T-cell (primary cell): ENCODE data around the gene GH2. TPM values are rescaled to one million over a fixed set of nuclear protein-coding genes. Genes with fewer than 3 reads are reported as not detected.
"Not testable (repeated sequence)": the region's sequence is repeated elsewhere in the genome, so short reads cannot be mapped to it uniquely, and the experiment has no call there.

Experiments
- ATAC-seq, 4 experiments: fragments of 200-7000 bp in 3 of 4; fragments of 150-1000 bp in 1 of 4; cut with Tn5 transposase; replicated peaks in 1 of 4; 1 replicate in 3 of 4; 2 replicates in 1 of 4; pipeline ENCODE4 v1.10.0; 2021; ENCODE audit warnings: moderate library complexity in 3 of 4, mild to moderate bottlenecking in 2 of 4, moderate number of reproducible peaks in 1 of 4
- CTCF ChIA-PET, 2 donors: fragments of 300-600 bp; sonication (Branson Sonifier 250); formaldehyde crosslinking; loops; one replicate each; lab custom pipeline; 2022; ENCODE audit warnings: antibody characterized with exemption in 2 of 2; lab: Charles Lee
- POLR2A ChIA-PET, 2 donors: fragments of 300-600 bp; sonication (Branson Sonifier 250); formaldehyde crosslinking; loops; one replicate each; lab custom pipeline; 2022; ENCODE audit warnings: antibody characterized with exemption in 2 of 2; lab: Charles Lee
- DNase-seq, 35 experiments: peaks; one replicate each; pipeline versions ENCODE4 v3.0.0 to v3.0.0-alpha.2; 2013 to 2023
- H3K27ac ChIP-seq: one replicate; pipeline ENCODE4 v1.5.1; 2013; ENCODE audit warnings: low read length
- H3K27me3 ChIP-seq, 2 experiments: replicated peaks in 1 of 2; 1 replicate in 1 of 2; 2 replicates in 1 of 2; pipeline versions ENCODE4 v1.6.1 to v1.7.0; 2013; ENCODE audit warnings: low read length in 1 of 2, mixed read lengths in 1 of 2; ENCODE audit not compliant: control insufficient read depth in 2 of 2, insufficient read depth in 2 of 2; ENCODE audit errors: extremely low read depth in 1 of 2
- H3K36me3 ChIP-seq, 2 donors: 1 replicate in 1 of 2; 2 replicates in 1 of 2; pipeline versions ENCODE4 v1.6.1 to v1.7.0; 2013; ENCODE audit warnings: low read length in 1 of 2; ENCODE audit not compliant: control insufficient read depth in 2 of 2, insufficient read depth in 1 of 2; ENCODE audit errors: extremely low read depth in 1 of 2
- H3K4me1 ChIP-seq, 2 experiments: 1 replicate in 1 of 2; 2 replicates in 1 of 2; pipeline versions ENCODE4 v1.6.1 to v1.7.0; 2013; ENCODE audit warnings: low read length in 2 of 2, mixed read lengths in 1 of 2; ENCODE audit not compliant: insufficient read depth in 2 of 2, control insufficient read depth in 1 of 2; ENCODE audit errors: extremely low read depth in 1 of 2
- H3K4me3 ChIP-seq, 2 donors: 1 replicate in 1 of 2; 2 replicates in 1 of 2; pipeline versions ENCODE4 v1.5.1 to v1.7.0; 2013; ENCODE audit warnings: mild to moderate bottlenecking in 2 of 2, low read length in 1 of 2, moderate library complexity in 1 of 2; ENCODE audit not compliant: control insufficient read depth in 1 of 2; ENCODE audit errors: extremely low read depth in 1 of 2
- H3K9me3 ChIP-seq: 2 replicates; pipeline ENCODE4 v1.7.0; 2013
- H3K27ac Mint-ChIP-seq, 2 donors: one replicate each; pipeline ENCODE4 v1.8.0; 2020 to 2021; ENCODE audit warnings: mild to moderate bottlenecking in 2 of 2, mixed read lengths in 2 of 2
- H3K27me3 Mint-ChIP-seq, 2 donors: one replicate each; pipeline ENCODE4 v1.8.0; 2021 to 2022; ENCODE audit warnings: mixed read lengths in 2 of 2
- H3K36me3 Mint-ChIP-seq: one replicate; pipeline ENCODE4 v1.8.0; 2021; ENCODE audit warnings: mixed read lengths
- H3K4me1 Mint-ChIP-seq, 3 donors: one replicate each; pipeline ENCODE4 v1.8.0; 2020 to 2022; ENCODE audit warnings: mixed read lengths in 3 of 3, mild to moderate bottlenecking in 1 of 3
- H3K4me3 Mint-ChIP-seq, 3 donors: one replicate each; pipeline ENCODE4 v1.8.0; 2020 to 2022; ENCODE audit warnings: mild to moderate bottlenecking in 3 of 3, mixed read lengths in 3 of 3, moderate library complexity in 3 of 3
- H3K9me3 Mint-ChIP-seq, 3 donors: one replicate each; pipeline ENCODE4 v1.8.0; 2020 to 2022; ENCODE audit warnings: mixed read lengths in 3 of 3
- WGBS: methylation state at CpG from one replicate; pipeline ENCODE4 v1.1.5; 2013; ENCODE audit warnings: missing lambda C conversion rate; ENCODE audit not compliant: insufficient coverage; 5-methylcytosine and 5-hydroxymethylcytosine counted together
- total RNA-seq, 35 experiments: library from RNA in 6 of 35; stranded (reverse) in 6 of 35; fragments of 120-200 nt in 1 of 35; gene quantifications; one replicate each; pipeline versions ENCODE4 v1.2.1 to v1.2.4 and lab custom pipeline; 2013 to 2026

GH2 gene
- total RNA-seq, 5 donors from 2014 or later (not counting 1 experiment from before 2014, with no cell fraction given): not detected

- peak; percentile 37 to 89 (median 61) for DNase-seq
- H3K4me1 Mint-ChIP-seq: peaks cover 8 to 13% (median 9%) of the 10 kb centered on the region in 3 donors
- peaks cover 3 to 4% of the 10 kb centered on the region in 2 donors for H3K27me3 Mint-ChIP-seq
- Histone ChIP-seq H3K4me1 (peaks cover 0 to 10% of the 10 kb centered on the region in 2 experiments), H3K9me3 (no peaks in the 10 kb centered on the region), H3K4me3 (no peak overlapping the region), H3K36me3 (no peaks in the 10 kb centered on the region), H3K27me3 (peaks cover 0 to 7% of the 10 kb centered on the region in 2 experiments), H3K27ac (no peak overlapping the region)
- peak; percentile 91 to 99 (median 94) for ATAC-seq
- no peaks in the 10 kb centered on the region for H3K9me3 Mint-ChIP-seq
- no peaks in the 10 kb centered on the region for H3K36me3 Mint-ChIP-seq
- ChIA-PET CTCF (interaction anchor here (0.6 to 2.6 kb wide), 21 partner anchors 9 to 215 kb away, joined by 3 to 23 read pairs (median 6); partner anchors contain the start of genes CSHL1 (in 1 of the 2) and ICAM2 (in 1 of the 2)), POLR2A (interaction anchor here in 1 of 2 donors (0.6 kb wide), 1 partner anchor 68 kb away, joined by 6 read pairs; no protein-coding TSS in a partner anchor)
- WGBS: 51% methylated on average over 7 of the region's 8 CpGs
- H3K4me3 Mint-ChIP-seq: no peak overlapping the region
- H3K27ac Mint-ChIP-seq: peak overlapping the region; percentile 5 to 69
Measured at GRCh38 chr17:63919311-63919723, 37.6 kb upstream of the GH2 start.

- Mint-ChIP-seq H3K27ac (peak within 1 kb of the TSS; percentile 5 to 69), H3K4me1 (peaks cover 8 to 13% (median 9%) of the 10 kb centered on the region in 3 donors)
- ChIA-PET CTCF (interaction anchor here (0.5 to 2.6 kb wide), 20 partner anchors 8 to 215 kb away, joined by 3 to 23 read pairs (median 5); partner anchors contain the start of genes CSHL1 (in 1 of the 2) and ICAM2 (in 1 of the 2)), POLR2A (interaction anchor here in 1 of 2 donors (0.6 kb wide), 1 partner anchor 68 kb away, joined by 6 read pairs; no protein-coding TSS in a partner anchor)
- not testable (repeated sequence) for H3K36me3 ChIP-seq, H3K27me3 Mint-ChIP-seq, H3K9me3 ChIP-seq, H3K4me3 Mint-ChIP-seq, H3K4me1 ChIP-seq, H3K36me3 Mint-ChIP-seq, H3K27me3 ChIP-seq, H3K27ac ChIP-seq, H3K4me3 ChIP-seq, H3K9me3 Mint-ChIP-seq
- WGBS: 60% methylated on average over 2 of the region's 10 CpGs
- DNase-seq (peak in 1 of 35 experiments; percentile 10), ATAC-seq (peak in 1 of 4 experiments; percentile 28)
Measured at GRCh38 chr17:63918789-63919305, 37.1 kb upstream of the GH2 start, which contains the start of gene GH1. Gene GH1, minus strand, starts transcription at chr17:63918839. Its CDS starts 63 bp downstream, at chr17:63918776.

GRCh38 chr17:63918305-63918704 is 36.6 kb upstream of the GH2 start:
- Histone ChIP-seq H3K27me3 (peaks cover 0 to 7% of the 10 kb centered on the region in 2 experiments), H3K27ac (no peak overlapping the region), H3K4me1 (peaks cover 0 to 10% of the 10 kb centered on the region in 2 experiments), H3K36me3 (no peaks in the 10 kb centered on the region), H3K9me3 (no peaks in the 10 kb centered on the region), H3K4me3 (no peak overlapping the region)
- POLR2A ChIA-PET: no interaction called here
- Mint-ChIP-seq H3K36me3 (no peaks in the 10 kb centered on the region), H3K4me1 (peaks cover 8 to 13% (median 9%) of the 10 kb centered on the region in 3 donors), H3K9me3 (no peaks in the 10 kb centered on the region), H3K27me3 (peaks cover 3 to 4% of the 10 kb centered on the region in 2 donors), H3K27ac (no peak overlapping the region), H3K4me3 (no peak overlapping the region)
- WGBS: 96% methylated on average over 4 of the region's 10 CpGs
- CTCF ChIA-PET: interaction anchor here (0.5 to 2.6 kb wide), 9 partner anchors 28 to 215 kb away, joined by 3 to 14 read pairs (median 4); no protein-coding TSS in a partner anchor
- DNase-seq: no peak
- ATAC-seq: no peak

- ChIA-PET POLR2A (no interaction called here), CTCF (interaction anchor here (0.6 to 1.1 kb wide), 3 partner anchors 29 to 216 kb away, joined by 3 to 4 read pairs (median 3); no protein-coding TSS in a partner anchor)
- Histone ChIP-seq H3K4me3 (no peak overlapping the region), H3K27me3 (peaks cover 0 to 7% of the 10 kb centered on the region in 2 experiments), H3K27ac (no peak overlapping the region), H3K9me3 (no peaks in the 10 kb centered on the region), H3K36me3 (no peaks in the 10 kb centered on the region), H3K4me1 (peaks cover 0 to 10% of the 10 kb centered on the region in 2 experiments)
- no peak overlapping the region for H3K4me3 Mint-ChIP-seq
- ATAC-seq (no peak), DNase-seq (no peak)
- no peaks in the 10 kb centered on the region for H3K36me3 Mint-ChIP-seq
- peaks cover 3 to 4% of the 10 kb centered on the region in 2 donors for H3K27me3 Mint-ChIP-seq
- WGBS: 89% methylated on average over 6 of the region's 13 CpGs
- no peaks in the 10 kb centered on the region for H3K9me3 Mint-ChIP-seq
- H3K4me1 Mint-ChIP-seq: peaks cover 8 to 13% (median 9%) of the 10 kb centered on the region in 3 donors
- no peak overlapping the region for H3K27ac Mint-ChIP-seq
Measured at GRCh38 chr17:63917646-63918045, 35.9 kb upstream of the GH2 start.

- H3K27ac Mint-ChIP-seq, H3K4me3 Mint-ChIP-seq, H3K9me3 ChIP-seq, H3K4me1 ChIP-seq, H3K27me3 ChIP-seq, DNase-seq, POLR2A ChIA-PET, ATAC-seq, H3K27me3 Mint-ChIP-seq, H3K4me3 ChIP-seq, H3K36me3 Mint-ChIP-seq, H3K36me3 ChIP-seq, H3K27ac ChIP-seq, H3K9me3 Mint-ChIP-seq: not testable (repeated sequence)
- CTCF ChIA-PET: interaction anchor here in 1 of 2 donors (0.6 kb wide), 1 partner anchor 195 kb away, joined by 3 read pairs; no protein-coding TSS in a partner anchor
- WGBS: no CpG with 5 or more reads among the region's 11 CpGs
- peaks cover 8 to 14% (median 9%) of the 10 kb centered on the region in 3 donors for H3K4me1 Mint-ChIP-seq
Measured at GRCh38 chr17:63917206-63917605, 35.5 kb upstream of the GH2 start.

GRCh38 chr17:63916566-63917185 is 34.9 kb upstream of the GH2 start:
- H3K4me1 Mint-ChIP-seq: peaks cover 8 to 16% (median 9%) of the 10 kb centered on the region in 3 donors
- no peak overlapping the region for H3K4me3 Mint-ChIP-seq
- 78% methylated on average over 10 of the region's 12 CpGs for WGBS
- ATAC-seq (no peak), DNase-seq (no peak)
- Histone ChIP-seq H3K4me3 (no peak overlapping the region), H3K36me3 (no peaks in the 10 kb centered on the region), H3K27me3 (peaks cover 0 to 7% of the 10 kb centered on the region in 2 experiments), H3K9me3 (no peaks in the 10 kb centered on the region), H3K27ac (no peak overlapping the region), H3K4me1 (peaks cover 0 to 12% of the 10 kb centered on the region in 2 experiments)
- CTCF ChIA-PET: interaction anchor here in 1 of 2 donors (1.2 kb wide), 1 partner anchor 217 kb away, joined by 4 read pairs; no protein-coding TSS in a partner anchor
- peaks cover 3 to 4% of the 10 kb centered on the region in 2 donors for H3K27me3 Mint-ChIP-seq
- H3K27ac Mint-ChIP-seq: no peak overlapping the region
- H3K9me3 Mint-ChIP-seq: no peaks in the 10 kb centered on the region
- no peaks in the 10 kb centered on the region for H3K36me3 Mint-ChIP-seq
- POLR2A ChIA-PET: no interaction called here
